CD4-positive, alpha-beta memory T cell (primary cell): ENCODE data around the gene TBL2. TPM values are rescaled to one million over a fixed set of nuclear protein-coding genes. Genes with fewer than 3 reads are reported as not detected.

Experiments used
- CTCF ChIA-PET: fragments of 350-600 bp; sonication (Branson Sonifier 250); formaldehyde crosslinking; loops from one replicate; lab custom pipeline; 2021; ENCODE audit warnings: inconsistent platforms; ENCODE audit not compliant: partially characterized antibody; lab: Charles Lee
- POLR2A ChIA-PET: fragments of 350-600 bp; sonication (Branson Sonifier 250); formaldehyde crosslinking; loops from one replicate; lab custom pipeline; 2021; ENCODE audit not compliant: partially characterized antibody; lab: Charles Lee
- DNase-seq, 5 donors: peaks; one replicate each; pipeline versions ENCODE4 v3.0.0 to v3.0.0-alpha.2; 2020 to 2022; ENCODE audit warnings: mixed read lengths in 1 of 5
- H3K27ac ChIP-seq: one replicate; pipeline ENCODE4 v1.7.0; 2013; ENCODE audit warnings: low read depth, low read length
- H3K27me3 ChIP-seq: 2 replicates; pipeline ENCODE4 v1.7.0; 2013; ENCODE audit warnings: mild to moderate bottlenecking, low read length, moderate library complexity; ENCODE audit not compliant: insufficient read depth
- H3K36me3 ChIP-seq: 2 replicates; pipeline ENCODE4 v1.7.0; 2013; ENCODE audit warnings: mild to moderate bottlenecking, low read length, moderate library complexity; ENCODE audit not compliant: insufficient read depth
- H3K4me1 ChIP-seq: 2 replicates; pipeline ENCODE4 v1.7.0; 2013; ENCODE audit warnings: mild to moderate bottlenecking, low read length, moderate library complexity; ENCODE audit not compliant: insufficient read depth
- H3K4me3 ChIP-seq, 2 donors: one replicate each; pipeline ENCODE4 v1.7.0; 2013; ENCODE audit warnings: low read length in 2 of 2, mild to moderate bottlenecking in 1 of 2
- H3K9me3 ChIP-seq, 2 donors: one replicate each; pipeline ENCODE4 v1.7.0; 2013; ENCODE audit warnings: low read length in 2 of 2, control low read depth in 1 of 2; ENCODE audit not compliant: control insufficient read depth in 1 of 2
- H3K27ac Mint-ChIP-seq, 7 donors: one replicate each; pipeline ENCODE4 v1.8.0; 2020 to 2021; ENCODE audit warnings: mixed read lengths in 7 of 7, mild to moderate bottlenecking in 6 of 7, inconsistent platforms in 3 of 7, moderate library complexity in 3 of 7
- H3K27me3 Mint-ChIP-seq, 2 donors: one replicate each; pipeline ENCODE4 v1.8.0; 2020 to 2021; ENCODE audit warnings: mixed read lengths in 2 of 2
- H3K36me3 Mint-ChIP-seq, 2 donors: one replicate each; pipeline ENCODE4 v1.8.0; 2020 to 2021; ENCODE audit warnings: mixed read lengths in 2 of 2, inconsistent platforms in 1 of 2, mild to moderate bottlenecking in 1 of 2
- H3K4me1 Mint-ChIP-seq, 4 donors: one replicate each; pipeline ENCODE4 v1.8.0; 2020 to 2021; ENCODE audit warnings: mixed read lengths in 4 of 4, mild to moderate bottlenecking in 1 of 4
- H3K4me3 Mint-ChIP-seq, 8 donors: one replicate each; pipeline ENCODE4 v1.8.0; 2020 to 2021; ENCODE audit warnings: mixed read lengths in 8 of 8, mild to moderate bottlenecking in 7 of 8, moderate library complexity in 6 of 8, inconsistent platforms in 3 of 8
- H3K9me3 Mint-ChIP-seq, 8 donors: one replicate each; pipeline ENCODE4 v1.8.0; 2020 to 2021; ENCODE audit warnings: mixed read lengths in 8 of 8, mild to moderate bottlenecking in 5 of 8, inconsistent platforms in 3 of 8, moderate library complexity in 1 of 8
- intact Hi-C: fragments of 100-400 bp; cut with micrococcal nuclease; formaldehyde crosslinking; loops from one replicate; pipeline ENCODE4 v1.15.1; 2023
- polyA plus RNA-seq, 2 donors: library from polyadenylated mRNA; unstranded; fragments of 300-500 nt; fragmentation: Illumina TruSeq; gene quantifications; one replicate each; pipeline ENCODE4 v1.2.3, GENCODE V29; 2021
- total RNA-seq, 2 experiments: library from RNA; stranded (reverse); gene quantifications; one replicate each; pipeline ENCODE4 v1.2.3, GENCODE V29; 2021

TBL2 gene
- total and polyA plus RNA-seq, 4 experiments from 2014 or later: 15.6 to 47.5 (median 32.9) TPM

DNA sequence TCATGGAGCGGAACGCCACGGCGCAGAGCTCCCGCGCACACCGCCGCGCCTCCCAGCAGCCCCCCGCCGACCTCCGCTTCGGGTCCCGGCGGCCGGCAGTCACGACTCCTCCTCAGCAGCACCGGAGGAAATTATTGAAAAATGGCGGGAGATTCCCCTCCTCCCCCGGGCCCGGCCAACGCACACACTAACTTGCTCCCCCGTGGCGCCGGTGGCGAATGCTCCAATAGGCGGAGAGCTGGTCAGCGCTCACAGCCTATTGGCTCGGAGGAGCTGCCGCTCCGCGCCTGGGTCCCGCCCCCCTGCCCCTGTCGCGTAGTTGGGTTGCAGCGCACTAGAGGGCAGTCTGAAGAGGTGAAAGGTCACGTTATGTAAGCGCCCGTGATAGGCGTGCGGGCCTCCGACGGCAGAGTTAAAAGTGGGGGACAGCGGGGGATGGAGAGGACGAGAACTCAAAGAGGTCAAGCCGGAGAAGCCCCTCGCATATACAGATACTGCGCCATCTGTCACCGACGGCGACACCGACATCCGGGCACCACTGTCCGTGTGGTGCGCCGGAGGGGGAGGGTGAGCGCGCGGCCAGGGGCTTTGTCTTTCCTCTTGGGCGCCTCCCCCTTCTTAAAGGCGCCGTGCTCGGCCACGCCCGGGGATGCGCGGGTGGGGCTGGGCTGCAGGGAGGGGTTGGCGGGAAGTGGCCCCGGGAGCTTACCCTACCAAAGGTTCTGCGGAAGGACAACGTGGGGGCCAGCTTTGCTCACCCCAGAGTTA, 56.1 kb downstream of the TBL2 start, which contains the start of gene BAZ1B:
BAZ1B (minus strand) TSS at position 189 of the 768 bp plus-strand sequence. CDS start 360 bp downstream, outside the sequence.
- Mint-ChIP-seq H3K9me3 (peaks cover 0 to 2% (median 0%) of the 10 kb centered on the region in 8 donors), H3K36me3 (peaks cover 7 to 31% of the 10 kb centered on the region in 2 donors), H3K27me3 (peaks cover 0 to 2% of the 10 kb centered on the region in 2 donors), H3K27ac (peak within 1 kb of the TSS; percentile 96 to 100 (median 99)), H3K4me1 (peaks cover 49 to 74% (median 57%) of the 10 kb centered on the region in 4 donors), H3K4me3 (peak within 1 kb of the TSS; percentile 95 to 99 (median 96))
- Histone ChIP-seq H3K9me3 (no peaks in the 10 kb centered on the region), H3K4me1 (peaks cover 69% of the 10 kb centered on the region), H3K27me3 (no peaks in the 10 kb centered on the region), H3K4me3 (peak within 1 kb of the TSS; percentile 57 to 75), H3K27ac (peak within 1 kb of the TSS; percentile 84), H3K36me3 (no peaks in the 10 kb centered on the region)
- ChIA-PET POLR2A (interaction anchor here (0.6 to 6.7 kb wide), 21 partner anchors 9 to 1135 kb away, joined by 3 to 118 read pairs (median 4); partner anchors contain the start of genes ABHD11, BCL7B, GTF2I and TBL2), CTCF (interaction anchor here (1.0 to 2.0 kb wide), 6 partner anchors 9 to 198 kb away, joined by 3 to 11 read pairs (median 3); no protein-coding TSS in a partner anchor)
- intact Hi-C loops: loop anchor here (1.0 to 2.0 kb wide), 4 partner anchors 35 to 217 kb away; partner anchors contain the start of genes ABHD11, BCL7B, TBL2 and VPS37D
- peak; percentile 94 to 98 (median 95) for DNase-seq

DNA sequence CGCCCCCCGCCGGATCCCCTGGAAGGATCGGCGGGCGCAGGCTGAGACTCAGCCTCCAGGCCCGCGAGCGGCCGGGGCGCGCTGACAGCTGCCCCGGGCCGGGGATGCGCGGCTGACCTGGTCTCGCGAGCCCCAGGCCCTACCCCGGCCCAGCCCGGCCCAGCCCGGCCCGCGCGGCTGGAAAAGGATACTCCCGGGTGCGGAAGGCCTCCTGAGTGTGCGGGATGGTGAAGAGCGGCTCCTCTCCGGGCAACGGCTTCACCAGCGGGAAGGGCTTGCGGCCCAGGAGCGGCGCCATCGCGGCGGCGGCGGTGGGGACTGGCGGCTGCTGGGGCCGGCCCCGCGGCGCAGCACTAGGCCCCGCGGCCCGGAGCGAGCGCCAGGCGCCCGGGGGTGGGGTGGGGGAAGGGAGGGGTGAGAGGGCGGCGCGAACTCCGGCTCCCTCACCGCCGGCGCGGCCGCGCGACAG, 56.7 kb downstream of the TBL2 start:
- peak overlapping the region; percentile 13 to 75 for H3K4me3 ChIP-seq
- Mint-ChIP-seq H3K36me3 (peaks cover 7 to 36% of the 10 kb centered on the region in 2 donors), H3K4me3 (peak overlapping the region; percentile 48 to 99 (median 96)), H3K4me1 (peaks cover 45 to 74% (median 56%) of the 10 kb centered on the region in 4 donors), H3K9me3 (peaks cover 0 to 2% (median 0%) of the 10 kb centered on the region in 8 donors), H3K27me3 (peaks cover 0 to 2% of the 10 kb centered on the region in 2 donors), H3K27ac (peak overlapping the region in 1 of 7 donors; percentile 95)
- peaks cover 68% of the 10 kb centered on the region for H3K4me1 ChIP-seq
- ChIA-PET CTCF (interaction anchor here (1.0 to 2.0 kb wide), 6 partner anchors 9 to 198 kb away, joined by 3 to 11 read pairs (median 3); no protein-coding TSS in a partner anchor), POLR2A (interaction anchor here (0.6 to 6.7 kb wide), 20 partner anchors 9 to 1135 kb away, joined by 3 to 118 read pairs (median 4); partner anchors contain the start of genes ABHD11, BCL7B, GTF2I and TBL2)
- H3K9me3 ChIP-seq: no peaks in the 10 kb centered on the region
- intact Hi-C loops: loop anchor here (1.0 to 2.0 kb wide), 4 partner anchors 36 to 217 kb away; partner anchors contain the start of genes ABHD11, BCL7B, TBL2 and VPS37D
- H3K27ac ChIP-seq: peak overlapping the region; percentile 84
- no peaks in the 10 kb centered on the region for H3K27me3 ChIP-seq
- no peaks in the 10 kb centered on the region for H3K36me3 ChIP-seq
- no peak for DNase-seq

DNA sequence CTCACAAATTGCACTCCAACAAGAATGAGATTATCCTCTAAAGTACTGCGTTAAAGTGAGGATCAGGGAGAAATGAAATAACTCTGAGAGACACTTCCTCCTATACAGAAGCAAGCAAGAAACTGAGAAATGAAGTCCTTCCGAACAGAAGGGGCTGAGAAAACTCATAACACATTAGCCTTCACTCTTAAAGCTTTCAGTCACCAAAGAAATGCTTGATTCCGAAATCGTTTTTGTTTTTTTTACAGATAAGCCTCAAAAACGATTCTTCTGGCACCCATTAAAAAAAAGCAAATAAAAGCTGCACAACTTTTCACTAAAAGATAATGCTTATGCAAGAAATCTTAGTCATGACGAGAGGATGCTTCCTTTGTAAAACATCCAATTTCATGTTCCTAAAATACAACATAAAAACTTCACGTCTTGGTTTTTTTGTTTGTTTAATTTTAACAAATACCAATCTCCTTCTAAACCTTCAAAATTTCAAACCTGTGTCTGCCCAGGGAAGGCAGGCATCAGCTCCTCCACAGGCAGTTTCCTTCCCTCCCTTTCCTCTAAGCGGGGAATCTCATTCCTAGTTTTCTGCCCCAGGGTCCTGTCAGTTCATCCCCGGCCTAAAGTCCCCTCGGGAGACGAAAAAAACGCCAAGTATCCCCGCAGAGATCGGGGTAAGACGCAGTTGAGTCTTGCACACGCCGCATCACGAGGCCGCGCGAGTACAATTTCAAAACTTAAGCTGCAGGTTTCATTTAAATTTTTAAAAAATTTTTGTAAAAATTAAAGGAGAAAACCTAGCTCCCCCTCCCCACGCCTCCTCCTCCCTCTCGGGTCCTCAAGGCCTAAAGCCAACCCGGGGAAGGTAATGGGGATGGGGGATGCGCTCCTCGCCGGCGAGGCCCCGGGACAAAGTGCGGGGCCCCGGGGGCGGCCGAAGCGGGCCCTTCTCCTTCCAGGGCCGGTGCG, 57.4 kb downstream of the TBL2 start:
- H3K4me1 ChIP-seq: peaks cover 63% of the 10 kb centered on the region
- peaks cover 0 to 2% (median 0%) of the 10 kb centered on the region in 8 donors for H3K9me3 Mint-ChIP-seq
- H3K4me1 Mint-ChIP-seq: peaks cover 45 to 72% (median 56%) of the 10 kb centered on the region in 4 donors
- H3K27ac Mint-ChIP-seq: peak overlapping the region; percentile 91 to 97 (median 96)
- H3K4me3 ChIP-seq: peak overlapping the region; percentile 13 to 75
- intact Hi-C loops: no loop called here
- no peak for DNase-seq
- no peaks in the 10 kb centered on the region for H3K27me3 ChIP-seq
- peaks cover 7 to 40% of the 10 kb centered on the region in 2 donors for H3K36me3 Mint-ChIP-seq
- peak overlapping the region; percentile 90 to 98 (median 95) for H3K4me3 Mint-ChIP-seq
- peaks cover 0 to 2% of the 10 kb centered on the region in 2 donors for H3K27me3 Mint-ChIP-seq
- CTCF ChIA-PET: interaction anchor here (1.1 to 2.0 kb wide), 7 partner anchors 16 to 204 kb away, joined by 3 to 11 read pairs (median 3); no protein-coding TSS in a partner anchor
- no peaks in the 10 kb centered on the region for H3K9me3 ChIP-seq
- H3K27ac ChIP-seq: peak overlapping the region; percentile 84
- POLR2A ChIA-PET: interaction anchor here (0.6 to 6.7 kb wide), 16 partner anchors 8 to 1136 kb away, joined by 3 to 118 read pairs (median 4); partner anchors contain the start of genes ABHD11, BCL7B, GTF2I and TBL2
- H3K36me3 ChIP-seq: no peaks in the 10 kb centered on the region

DNA sequence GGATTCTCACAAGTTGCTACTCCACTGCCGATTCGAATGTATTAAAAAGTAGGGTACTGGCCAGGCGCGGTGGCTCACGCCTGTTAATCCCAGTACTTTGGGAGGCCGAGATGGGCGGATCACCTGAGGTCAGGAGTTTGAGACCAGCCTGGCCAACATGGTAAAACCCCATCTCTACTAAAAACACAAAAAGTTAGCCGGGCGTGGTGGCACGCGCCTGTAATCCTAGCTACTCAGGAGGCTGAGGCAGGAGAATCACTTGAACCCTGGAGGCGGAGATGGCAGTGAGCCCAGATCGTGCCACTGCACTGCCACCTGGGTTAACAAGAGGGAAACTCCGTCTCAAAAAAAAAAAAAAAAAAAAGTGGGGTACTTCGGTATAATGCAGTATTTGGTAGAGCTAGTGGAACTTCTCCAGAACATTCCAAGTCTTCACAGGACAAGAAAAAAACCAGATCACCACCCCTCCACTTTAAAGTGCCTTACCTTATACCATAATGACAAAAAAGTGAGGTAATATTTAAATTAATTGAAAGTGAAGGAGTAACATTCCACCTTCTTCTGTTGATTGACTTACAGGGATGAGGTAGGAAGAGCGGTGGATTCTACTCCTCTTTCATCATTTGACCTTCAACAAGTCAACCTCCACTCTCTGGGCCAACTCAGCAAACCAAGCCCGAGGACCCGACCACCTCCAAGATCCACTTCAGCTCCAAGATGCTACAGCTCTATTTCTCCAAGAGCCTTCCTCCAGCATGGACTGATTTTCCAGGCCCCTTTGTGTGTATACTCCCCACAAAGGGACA, 58.3 kb downstream of the TBL2 start:
- Mint-ChIP-seq H3K36me3 (peaks cover 9 to 43% of the 10 kb centered on the region in 2 donors), H3K4me3 (peak overlapping the region; percentile 90 to 98 (median 95)), H3K27ac (peak overlapping the region; percentile 91 to 97 (median 96)), H3K4me1 (peaks cover 41 to 67% (median 51%) of the 10 kb centered on the region in 4 donors), H3K9me3 (peaks cover 0 to 2% (median 0%) of the 10 kb centered on the region in 8 donors), H3K27me3 (peaks cover 0 to 2% of the 10 kb centered on the region in 2 donors)
- H3K4me3 ChIP-seq: peak overlapping the region in 1 of 2 donors; percentile 75
- ChIA-PET POLR2A (interaction anchor here (1.1 to 6.7 kb wide), 7 partner anchors 10 to 219 kb away, joined by 3 to 118 read pairs (median 5); partner anchors contain the start of genes ABHD11, BCL7B and TBL2), CTCF (interaction anchor here (1.1 to 1.5 kb wide), 3 partner anchors 35 to 205 kb away, joined by 3 read pairs; no protein-coding TSS in a partner anchor)
- H3K27ac ChIP-seq: peak overlapping the region; percentile 84
- intact Hi-C loops: no loop called here
- H3K27me3 ChIP-seq: no peaks in the 10 kb centered on the region
- DNase-seq: peak in 2 of 5 donors; percentile 31 to 56
- H3K36me3 ChIP-seq: peaks cover 3% of the 10 kb centered on the region
- peaks cover 59% of the 10 kb centered on the region for H3K4me1 ChIP-seq
- no peaks in the 10 kb centered on the region for H3K9me3 ChIP-seq

DNA sequence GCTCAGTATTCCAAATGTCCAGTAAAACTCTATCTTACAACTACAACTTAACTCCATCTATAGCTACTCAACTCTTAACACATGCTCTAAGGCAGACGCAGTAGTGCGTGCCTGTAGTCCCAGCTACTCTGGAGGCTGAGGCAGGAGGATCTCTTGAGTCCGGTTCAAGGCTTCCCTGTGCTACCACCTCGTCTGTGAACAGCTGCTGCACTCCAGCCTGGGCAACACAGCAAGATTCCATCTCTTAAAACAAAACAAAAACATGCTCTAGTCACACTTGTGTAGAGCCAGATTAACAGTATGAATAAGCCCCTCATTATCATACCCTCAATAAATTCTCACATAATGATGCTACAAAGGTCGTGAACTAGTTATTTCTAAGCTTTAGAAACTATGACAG, 59.9 kb downstream of the TBL2 start:
- Histone ChIP-seq H3K4me1 (peaks cover 61% of the 10 kb centered on the region), H3K36me3 (peaks cover 5% of the 10 kb centered on the region), H3K27ac (peak overlapping the region; percentile 2), H3K9me3 (no peaks in the 10 kb centered on the region), H3K27me3 (no peaks in the 10 kb centered on the region), H3K4me3 (no peak overlapping the region)
- peaks cover 0 to 2% of the 10 kb centered on the region in 2 donors for H3K27me3 Mint-ChIP-seq
- peaks cover 0 to 2% (median 0%) of the 10 kb centered on the region in 8 donors for H3K9me3 Mint-ChIP-seq
- H3K4me1 Mint-ChIP-seq: peaks cover 39 to 71% (median 51%) of the 10 kb centered on the region in 4 donors
- H3K4me3 Mint-ChIP-seq: peak overlapping the region in 7 of 8 donors; percentile 7 to 98 (median 92)
- no peak for DNase-seq
- intact Hi-C loops: no loop called here
- POLR2A ChIA-PET: interaction anchor here (0.8 to 6.7 kb wide), 2 partner anchors 40 to 150 kb away, joined by 3 to 118 read pairs; partner anchors contain the start of gene BCL7B
- H3K36me3 Mint-ChIP-seq: peaks cover 13 to 52% of the 10 kb centered on the region in 2 donors
- CTCF ChIA-PET: interaction anchor here (1.4 kb wide), 2 partner anchors 38 to 89 kb away, joined by 3 read pairs; partner anchors contain the start of gene BCL7B
- H3K27ac Mint-ChIP-seq: peak overlapping the region; percentile 13 to 96 (median 54)
